Hepatocyte (in vitro differentiated cells): ENCODE results near the gene WDR45. TPM values are rescaled to one million over a fixed set of nuclear protein-coding genes. Genes with fewer than 3 reads are reported as not detected.

Experiments
- DNase-seq: peaks from one replicate; pipeline ENCODE4 v3.0.0-alpha.2; 2016; ENCODE audit warnings: low spot score
- H2AFZ ChIP-seq: fragments of 200-600 bp; sonication (generic); 2 replicates; pipeline ENCODE4 v1.6.0; 2016; ENCODE audit warnings: antibody characterized with exemption, mild to moderate bottlenecking
- H3K27ac ChIP-seq: fragments of 200-600 bp; sonication (generic); 2 replicates; pipeline ENCODE4 v1.5.1; 2016; ENCODE audit warnings: mild to moderate bottlenecking
- H3K27me3 ChIP-seq: fragments of 200-600 bp; sonication (generic); 2 replicates; pipeline ENCODE4 v1.6.1; 2016
- H3K36me3 ChIP-seq: fragments of 200-600 bp; sonication (generic); replicated peaks from 2 replicates; pipeline ENCODE4 v1.5.1; 2016; ENCODE audit warnings: low read depth; ENCODE audit not compliant: insufficient read depth
- H3K4me1 ChIP-seq: fragments of 200-600 bp; sonication (generic); 2 replicates; pipeline ENCODE4 v1.5.1; 2016; ENCODE audit warnings: mild to moderate bottlenecking, moderate library complexity; ENCODE audit not compliant: insufficient read depth
- H3K4me2 ChIP-seq: fragments of 200-600 bp; sonication (generic); 2 replicates; pipeline ENCODE4 v1.6.0; 2016
- H3K4me3 ChIP-seq: fragments of 200-600 bp; sonication (generic); 2 replicates; pipeline ENCODE4 v1.5.1; 2016; ENCODE audit warnings: mild to moderate bottlenecking
- H3K79me2 ChIP-seq: fragments of 200-600 bp; sonication (generic); 2 replicates; pipeline ENCODE4 v1.6.0; 2017; ENCODE audit warnings: mild to moderate bottlenecking
- H3K9me2 ChIP-seq: fragments of 200-600 bp; sonication (generic); replicated peaks from 2 replicates; pipeline ENCODE4 v1.6.0; 2017; ENCODE audit warnings: mild to moderate bottlenecking; ENCODE audit not compliant: insufficient read depth
- H3K9me3 ChIP-seq: fragments of 200-600 bp; sonication (generic); 2 replicates; pipeline ENCODE4 v1.5.1; 2016; ENCODE audit warnings: low read depth, mild to moderate bottlenecking
- H4K20me1 ChIP-seq: fragments of 200-600 bp; sonication (generic); 2 replicates; pipeline ENCODE4 v1.6.0; 2016; ENCODE audit warnings: mild to moderate bottlenecking; ENCODE audit not compliant: insufficient read depth, poor library complexity, severe bottlenecking
- CTCF ChIP-seq: fragments of 200-600 bp; sonication (generic); IDR thresholded peaks from 2 replicates; pipeline ENCODE4 v1.5.1; 2016; ENCODE audit warnings: antibody characterized with exemption, mild to moderate bottlenecking; ENCODE audit not compliant: poor library complexity
- EZH2 ChIP-seq: fragments of 200-600 bp; sonication (generic); IDR thresholded peaks from 2 replicates; pipeline ENCODE4 v1.6.1; 2016; ENCODE audit warnings: antibody characterized with exemption, mild to moderate bottlenecking, borderline replicate concordance
- EZH2phosphoT487 ChIP-seq: fragments of 200-600 bp; sonication (generic); IDR thresholded peaks from one replicate; pipeline ENCODE4 v1.6.1; 2018; ENCODE audit warnings: antibody characterized with exemption, mild to moderate bottlenecking, low read depth, moderate library complexity; ENCODE audit not compliant: unreplicated experiment, severe bottlenecking
- WGBS: methylation state at CpG from one replicate; pipeline ENCODE4 v1.1.6; 2016; ENCODE audit warnings: low lambda C conversion rate; ENCODE audit errors: missing lambda C conversion rate; 5-methylcytosine and 5-hydroxymethylcytosine counted together
- polyA plus RNA-seq: library from polyadenylated mRNA; unstranded; fragments of >200 nt; fragmentation: Nextera tagmentation; extraction: Ambion mirVana; gene quantifications from 2 replicates; pipeline ENCODE4 v1.2.1, GENCODE V29; 2016
- total RNA-seq: library from RNA; depleted of rRNA; stranded (reverse); fragments of >200 nt; gene quantifications from 2 replicates; pipeline ENCODE4 v1.2.3, GENCODE V29; 2014

WDR45 gene
- total and polyA plus RNA-seq, 2 experiments from 2014 or later: 59.6 to 67.7 TPM

GRCh38 chrX:49106296-49106695, 26.6 kb upstream of the WDR45 start:
- TF ChIP-seq EZH2phosphoT487 (no peak), EZH2 (no peak), CTCF (no peak)
- Histone ChIP-seq H3K4me3 (no peak overlapping the region), H3K79me2 (no peaks in the 10 kb centered on the region), H3K9me3 (no peaks in the 10 kb centered on the region), H3K27me3 (no peaks in the 10 kb centered on the region), H3K27ac (no peak overlapping the region), H3K36me3 (no peaks in the 10 kb centered on the region), H3K9me2 (no peaks in the 10 kb centered on the region), H2AFZ (no peak overlapping the region), H4K20me1 (no peaks in the 10 kb centered on the region), H3K4me2 (no peak overlapping the region), H3K4me1 (no peaks in the 10 kb centered on the region)
- no peak for DNase-seq
- WGBS: 90% methylated on average over 4 of the region's 4 CpGs

- Histone ChIP-seq H3K9me3 (no peaks in the 10 kb centered on the region), H3K4me2 (no peak overlapping the region), H3K79me2 (no peaks in the 10 kb centered on the region), H3K4me1 (no peaks in the 10 kb centered on the region), H4K20me1 (no peaks in the 10 kb centered on the region), H3K4me3 (no peak overlapping the region), H3K27me3 (no peaks in the 10 kb centered on the region), H2AFZ (no peak overlapping the region), H3K9me2 (no peaks in the 10 kb centered on the region), H3K36me3 (no peaks in the 10 kb centered on the region), H3K27ac (no peak overlapping the region)
- WGBS: 80% methylated on average over 3 of the region's 3 CpGs
- no peak for TF ChIP-seq EZH2phosphoT487
- no peak for TF ChIP-seq EZH2
- no peak for TF ChIP-seq CTCF
- no peak for DNase-seq
Measured at GRCh38 chrX:49103637-49104036, 23.9 kb upstream of the WDR45 start.

- no peak for DNase-seq
- no peaks in the 10 kb centered on the region for H3K36me3 ChIP-seq
- H3K4me1 ChIP-seq: no peaks in the 10 kb centered on the region
- H2AFZ ChIP-seq: no peak overlapping the region
- no peak overlapping the region for H3K27ac ChIP-seq
- H3K27me3 ChIP-seq: no peaks in the 10 kb centered on the region
- no peaks in the 10 kb centered on the region for H3K9me2 ChIP-seq
- H3K79me2 ChIP-seq: no peaks in the 10 kb centered on the region
- no peak overlapping the region for H3K4me3 ChIP-seq
- H4K20me1 ChIP-seq: no peaks in the 10 kb centered on the region
- no peaks in the 10 kb centered on the region for H3K9me3 ChIP-seq
- H3K4me2 ChIP-seq: peak overlapping the region; percentile 77
- no peak for TF ChIP-seq EZH2phosphoT487
- 80% methylated on average over 9 of the region's 9 CpGs for WGBS
Measured at GRCh38 chrX:49102190-49102589, 22.5 kb upstream of the WDR45 start.

GRCh38 chrX:49101629-49101984, 21.9 kb upstream of the WDR45 start:
- Histone ChIP-seq H3K36me3 (no peaks in the 10 kb centered on the region), H3K9me3 (no peaks in the 10 kb centered on the region), H3K4me2 (peak overlapping the region; percentile 77), H2AFZ (peak overlapping the region; percentile 36), H3K4me1 (no peaks in the 10 kb centered on the region), H3K27me3 (no peaks in the 10 kb centered on the region), H3K79me2 (no peaks in the 10 kb centered on the region), H3K9me2 (no peaks in the 10 kb centered on the region), H4K20me1 (no peaks in the 10 kb centered on the region), H3K4me3 (peak overlapping the region; percentile 15), H3K27ac (no peak overlapping the region)
- DNase-seq: no peak
- 69% methylated on average over 9 of the region's 9 CpGs for WGBS
- TF ChIP-seq EZH2phosphoT487 (no peak), EZH2 (no peak), CTCF (no peak)
